Measurements from ENCODE around the gene MYBPHL.

MYBPHL gene

GRCh38 chr1:109263234-109263596 lies 43.6 kb downstream of the MYBPHL start:
- DNase-seq = no peak

- no peak for DNase-seq
Observed at GRCh38 chr1:109262231-109263055, 44.4 kb downstream of the MYBPHL start.

DNA sequence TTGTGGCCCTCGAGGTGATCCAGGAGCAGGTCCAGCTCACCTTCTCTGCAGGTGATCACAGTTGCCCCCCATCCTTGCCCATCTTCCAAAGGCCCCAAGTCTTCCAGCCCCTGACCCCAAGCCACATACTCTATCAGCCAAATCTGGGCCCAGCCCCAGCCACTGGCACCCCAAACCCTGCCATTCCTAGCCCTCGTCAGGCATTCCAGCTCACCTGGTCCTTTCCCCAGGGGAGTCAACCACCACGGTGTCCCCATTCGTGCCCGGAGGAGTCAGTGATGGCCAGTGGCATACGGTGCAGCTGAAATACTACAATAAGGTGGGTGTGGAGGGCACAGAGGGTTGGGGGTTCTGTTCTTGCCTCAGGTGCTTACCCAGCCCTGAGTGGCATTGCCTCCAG lies 45.2 kb downstream of the MYBPHL start:
- DNase-seq = no peak

DNA sequence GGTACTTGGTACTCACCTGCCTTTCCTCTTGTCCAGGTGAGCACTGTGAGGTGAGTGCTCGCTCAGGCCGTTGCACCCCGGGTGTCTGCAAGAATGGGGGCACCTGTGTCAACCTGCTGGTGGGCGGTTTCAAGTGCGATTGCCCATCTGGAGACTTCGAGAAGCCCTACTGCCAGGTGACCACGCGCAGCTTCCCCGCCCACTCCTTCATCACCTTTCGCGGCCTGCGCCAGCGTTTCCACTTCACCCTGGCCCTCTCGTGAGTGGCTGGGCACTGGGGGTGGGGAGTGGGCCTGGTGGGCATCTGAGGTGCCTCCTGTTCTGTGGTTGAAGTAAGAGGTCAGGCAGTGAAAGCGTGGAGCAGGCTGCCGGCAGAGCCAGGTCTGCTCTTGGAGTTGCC lies 45.8 kb downstream of the MYBPHL start:
- no peak for DNase-seq

- DNase-seq = no peak
Observed at GRCh38 chr1:109259674-109260557, 46.9 kb downstream of the MYBPHL start.

GRCh38 chr1:109258481-109259466 lies 48.0 kb downstream of the MYBPHL start:
- DNase-seq = no peak

GRCh38 chr1:109257682-109258421 lies 49.0 kb downstream of the MYBPHL start:
- DNase-seq = no peak

GRCh38 chr1:109256971-109257681 lies 49.7 kb downstream of the MYBPHL start:
- DNase-seq = no peak

DNA sequence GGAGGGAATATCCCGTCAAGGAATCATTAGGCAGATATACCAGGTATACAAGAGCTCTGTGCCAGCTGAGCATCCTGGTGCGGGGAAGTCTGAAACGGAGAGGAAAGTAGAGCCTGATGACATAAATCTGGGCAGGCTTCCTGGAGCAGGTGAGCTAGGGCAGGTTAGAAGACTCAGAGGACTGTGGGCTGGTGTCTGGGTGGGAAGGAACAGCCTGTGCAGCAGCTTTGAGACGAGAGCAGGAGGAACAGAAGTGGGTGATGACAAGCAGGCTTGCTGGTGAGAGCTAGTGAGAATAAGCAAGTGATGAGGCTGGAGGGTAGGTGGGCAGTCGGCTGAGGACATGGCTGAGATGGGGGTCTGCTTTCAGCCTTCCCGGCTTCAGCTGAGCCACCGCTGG lies 50.7 kb downstream of the MYBPHL start:
- DNase-seq = no peak

DNA sequence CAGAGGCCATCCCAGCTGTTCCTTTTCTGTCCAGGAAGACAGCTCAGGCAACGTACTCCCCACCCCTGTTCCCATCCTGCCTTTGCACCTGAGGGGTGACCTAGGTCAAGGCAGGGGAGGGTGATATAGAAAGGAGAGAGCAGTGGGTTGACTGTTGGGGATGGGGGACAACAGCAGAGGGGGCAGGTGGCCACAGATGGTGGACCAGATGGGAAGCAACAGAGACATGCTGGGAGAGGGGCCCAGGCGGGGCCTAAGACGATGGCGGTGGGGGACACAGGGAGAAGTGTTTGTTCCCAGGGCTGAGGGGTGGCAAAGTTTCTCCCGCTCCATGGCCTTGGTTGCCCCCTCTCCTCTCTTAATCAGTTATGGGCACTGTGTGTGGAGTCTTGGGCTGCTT lies 51.1 kb downstream of the MYBPHL start:
- DNase-seq = no peak

GRCh38 chr1:109255097-109255651 lies 51.6 kb downstream of the MYBPHL start:
- DNase-seq = no peak

DNA sequence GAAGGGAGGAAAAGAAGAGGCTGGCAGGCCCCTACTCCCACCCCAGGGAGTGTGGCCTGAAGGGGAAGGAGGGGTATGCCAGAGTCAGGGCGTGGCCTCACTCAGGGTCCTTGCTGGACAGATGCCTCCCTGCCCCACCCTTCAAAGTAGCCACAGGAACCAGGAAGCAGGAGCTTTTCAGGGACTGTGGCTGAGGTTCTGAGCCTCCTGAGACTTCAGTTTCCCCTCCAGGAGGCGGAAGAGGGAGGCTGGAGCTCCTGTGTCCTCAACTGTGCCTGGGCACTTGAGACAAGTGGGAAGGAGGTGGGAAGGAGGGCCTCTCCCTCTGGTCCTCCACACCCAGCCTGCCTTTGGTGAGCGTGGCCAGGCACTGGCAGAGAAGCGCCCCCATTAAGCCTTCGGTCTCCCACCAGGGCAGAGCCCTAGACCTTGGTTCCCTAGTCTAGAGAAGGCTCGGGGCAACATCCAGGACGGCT lies 52.2 kb downstream of the MYBPHL start:
- DNase-seq = no peak

- no peak for DNase-seq
Observed at GRCh38 chr1:109253803-109254620, 52.8 kb downstream of the MYBPHL start.

DNA sequence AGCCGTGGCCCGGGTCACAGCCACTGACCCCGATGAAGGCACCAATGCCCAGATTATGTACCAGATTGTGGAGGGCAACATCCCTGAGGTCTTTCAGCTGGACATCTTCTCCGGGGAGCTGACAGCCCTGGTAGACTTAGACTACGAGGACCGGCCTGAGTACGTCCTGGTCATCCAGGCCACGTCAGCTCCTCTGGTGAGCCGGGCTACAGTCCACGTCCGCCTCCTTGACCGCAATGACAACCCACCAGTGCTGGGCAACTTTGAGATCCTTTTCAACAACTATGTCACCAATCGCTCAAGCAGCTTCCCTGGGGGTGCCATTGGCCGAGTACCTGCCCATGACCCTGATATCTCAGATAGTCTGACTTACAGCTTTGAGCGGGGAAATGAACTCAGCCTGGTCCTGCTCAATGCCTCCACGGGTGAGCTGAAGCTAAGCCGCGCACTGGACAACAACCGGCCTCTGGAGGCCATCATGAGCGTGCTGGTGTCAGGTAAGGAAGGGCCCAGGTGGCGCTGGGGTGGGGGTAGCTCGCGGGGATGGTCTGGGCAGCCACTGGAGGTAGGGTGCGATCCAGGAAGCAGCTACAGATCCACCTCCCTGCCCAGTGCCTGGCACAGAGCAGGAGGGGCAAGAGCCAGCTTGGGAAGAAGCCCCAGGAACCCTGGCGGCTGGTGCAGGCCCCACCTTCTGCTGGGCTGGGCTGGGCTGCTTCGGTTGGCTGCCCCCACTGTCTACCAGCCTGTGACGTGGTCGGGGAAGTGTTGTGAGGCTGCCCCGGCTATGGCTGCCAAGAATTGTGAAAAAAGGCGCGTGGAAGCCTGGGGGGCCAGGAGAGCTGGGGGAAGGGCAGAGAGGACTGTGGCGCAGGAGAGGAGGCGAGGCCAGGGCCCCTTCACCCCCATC lies 53.7 kb downstream of the MYBPHL start:
- DNase-seq = no peak

DNA sequence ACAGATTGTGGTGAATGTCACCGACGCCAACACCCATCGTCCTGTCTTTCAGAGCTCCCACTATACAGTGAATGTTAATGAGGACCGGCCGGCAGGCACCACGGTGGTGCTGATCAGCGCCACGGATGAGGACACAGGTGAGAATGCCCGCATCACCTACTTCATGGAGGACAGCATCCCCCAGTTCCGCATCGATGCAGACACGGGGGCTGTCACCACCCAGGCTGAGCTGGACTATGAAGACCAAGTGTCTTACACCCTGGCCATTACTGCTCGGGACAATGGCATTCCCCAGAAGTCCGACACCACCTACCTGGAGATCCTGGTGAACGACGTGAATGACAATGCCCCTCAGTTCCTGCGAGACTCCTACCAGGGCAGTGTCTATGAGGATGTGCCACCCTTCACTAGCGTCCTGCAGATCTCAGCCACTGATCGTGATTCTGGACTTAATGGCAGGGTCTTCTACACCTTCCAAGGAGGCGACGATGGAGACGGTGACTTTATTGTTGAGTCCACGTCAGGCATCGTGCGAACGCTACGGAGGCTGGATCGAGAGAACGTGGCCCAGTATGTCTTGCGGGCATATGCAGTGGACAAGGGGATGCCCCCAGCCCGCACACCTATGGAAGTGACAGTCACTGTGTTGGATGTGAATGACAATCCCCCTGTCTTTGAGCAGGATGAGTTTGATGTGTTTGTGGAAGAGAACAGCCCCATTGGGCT lies 54.5 kb downstream of the MYBPHL start:
- DNase-seq = no peak

DNA sequence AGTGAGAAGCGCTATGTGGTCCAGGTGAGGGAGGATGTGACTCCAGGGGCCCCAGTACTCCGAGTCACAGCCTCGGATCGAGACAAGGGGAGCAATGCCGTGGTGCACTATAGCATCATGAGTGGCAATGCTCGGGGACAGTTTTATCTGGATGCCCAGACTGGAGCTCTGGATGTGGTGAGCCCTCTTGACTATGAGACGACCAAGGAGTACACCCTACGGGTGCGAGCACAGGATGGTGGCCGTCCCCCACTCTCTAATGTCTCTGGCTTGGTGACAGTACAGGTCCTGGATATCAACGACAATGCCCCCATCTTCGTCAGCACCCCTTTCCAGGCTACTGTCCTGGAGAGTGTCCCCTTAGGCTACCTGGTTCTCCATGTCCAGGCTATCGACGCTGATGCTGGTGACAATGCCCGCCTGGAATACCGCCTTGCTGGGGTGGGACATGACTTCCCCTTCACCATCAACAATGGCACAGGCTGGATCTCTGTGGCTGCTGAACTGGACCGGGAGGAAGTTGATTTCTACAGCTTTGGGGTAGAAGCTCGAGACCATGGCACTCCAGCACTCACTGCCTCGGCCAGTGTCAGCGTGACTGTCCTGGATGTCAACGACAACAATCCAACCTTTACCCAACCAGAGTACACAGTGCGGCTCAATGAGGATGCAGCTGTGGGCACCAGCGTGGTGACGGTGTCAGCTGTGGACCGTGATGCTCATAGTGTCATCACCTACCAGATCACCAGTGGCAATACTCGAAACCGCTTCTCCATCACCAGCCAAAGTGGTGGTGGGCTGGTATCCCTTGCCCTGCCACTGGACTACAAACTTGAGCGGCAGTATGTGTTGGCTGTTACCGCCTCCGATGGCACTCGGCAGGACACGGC lies 55.3 kb downstream of the MYBPHL start:
- no peak for DNase-seq
